NCI-H1048 (cell line): Measurements from ENCODE around the gene ABHD16B.
"Not testable (repeated sequence)": the region's sequence is repeated elsewhere in the genome, so short reads cannot be mapped to it uniquely, and the experiment has no call there.

Experiments used
- DNase-seq: peaks from one replicate; lab custom pipeline; 2025; lab: John Stamatoyannopoulos, UW

The ABHD16B gene

GRCh38 chr20:63835021-63835858 lies 26.1 kb upstream of the ABHD16B start:
- no peak for DNase-seq

GRCh38 chr20:63836458-63837344 lies 24.6 kb upstream of the ABHD16B start:
- DNase-seq: no peak

- no peak for DNase-seq
Observed at GRCh38 chr20:63837479-63837878, 23.8 kb upstream of the ABHD16B start.

DNA sequence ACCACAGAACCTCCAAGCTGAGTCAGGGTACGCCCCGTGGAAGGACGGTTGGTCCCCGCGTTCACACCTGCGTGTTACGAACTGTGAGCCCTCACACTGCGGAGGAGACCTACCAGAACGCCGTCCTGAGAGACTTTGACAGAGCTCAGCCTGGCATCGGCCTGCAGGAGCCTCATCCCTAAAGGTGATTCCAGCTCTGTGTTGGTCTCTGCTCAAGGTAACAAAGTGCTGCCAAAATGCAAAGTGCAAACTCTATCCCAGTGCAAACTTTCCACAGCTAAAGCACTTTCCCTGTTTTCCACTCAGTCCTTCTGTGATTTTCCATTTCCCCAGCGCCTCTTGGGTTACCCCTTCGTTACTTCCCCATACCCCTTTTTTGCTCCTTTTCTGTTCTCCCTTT lies 21.7 kb upstream of the ABHD16B start:
- DNase-seq: no peak

- DNase-seq: no peak
Observed at GRCh38 chr20:63840405-63840828, 20.9 kb upstream of the ABHD16B start.

- DNase-seq: no peak
Observed at GRCh38 chr20:63842258-63842657, 19.0 kb upstream of the ABHD16B start.

DNA sequence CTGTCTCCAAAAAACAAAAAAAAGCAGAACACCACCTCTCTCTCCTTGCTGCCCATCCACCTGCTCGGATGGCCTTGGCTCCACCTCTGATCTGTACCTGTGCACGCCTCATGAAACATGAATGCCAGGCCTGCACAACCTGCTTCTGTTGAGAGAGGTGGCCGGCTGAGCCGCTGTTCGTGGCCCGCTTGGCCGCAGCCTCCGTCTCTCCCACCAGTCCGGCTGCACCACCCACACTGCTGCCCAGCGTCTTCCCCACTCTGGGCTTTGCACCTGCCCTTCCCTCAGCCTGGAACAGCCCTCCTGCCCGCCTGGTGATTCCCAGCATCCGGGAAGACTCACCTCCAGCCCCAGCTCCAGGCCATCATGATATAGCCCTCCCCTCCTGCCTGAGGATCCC lies 18.1 kb upstream of the ABHD16B start:
- DNase-seq: no peak

DNA sequence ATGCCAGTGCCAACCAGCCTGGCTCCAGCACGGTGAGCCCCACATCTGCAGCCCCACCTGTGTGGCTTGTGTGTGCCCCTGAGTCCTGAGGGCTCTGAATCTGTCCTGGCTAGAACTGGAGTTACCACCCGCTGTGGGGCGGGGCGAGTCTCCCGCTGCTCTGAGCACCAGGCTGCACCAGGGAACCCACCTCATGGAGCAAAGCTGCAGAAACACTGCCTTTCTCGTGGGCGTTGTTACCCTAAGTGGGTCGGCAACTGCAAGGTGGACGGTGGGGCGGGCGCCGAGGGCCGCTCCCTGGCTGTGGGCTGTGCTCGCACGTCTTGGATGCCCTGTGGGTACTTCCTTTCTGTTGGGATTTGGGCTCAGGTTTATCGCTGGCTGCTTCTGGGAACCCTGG lies 17.5 kb upstream of the ABHD16B start:
- no peak for DNase-seq

DNA sequence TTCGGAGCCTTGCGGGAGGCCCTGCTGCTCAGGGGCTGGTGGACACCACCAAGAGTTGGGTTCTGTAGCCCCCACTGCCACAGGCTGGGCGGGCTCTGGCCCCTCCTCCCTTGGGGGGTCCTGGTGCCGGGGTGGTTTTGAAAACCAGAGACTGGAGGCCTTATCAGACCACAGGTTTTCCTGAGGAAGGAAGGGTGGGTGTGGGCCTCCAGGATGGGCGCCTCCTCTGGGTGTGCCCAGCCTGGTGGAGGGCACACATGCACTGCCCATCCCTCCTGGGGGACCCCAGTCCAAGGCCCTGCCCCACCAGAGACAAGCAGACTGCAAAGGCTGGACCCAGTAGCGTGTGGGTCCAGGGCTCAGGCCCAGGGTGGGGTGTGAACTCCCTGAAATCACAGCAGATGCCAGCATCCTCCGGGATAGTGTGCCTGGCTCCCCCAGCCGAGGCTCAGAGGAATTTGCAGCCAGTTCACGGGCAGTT lies 16.7 kb upstream of the ABHD16B start:
- no peak for DNase-seq

GRCh38 chr20:63846128-63846771 lies 15.0 kb upstream of the ABHD16B start:
- DNase-seq: no peak

GRCh38 chr20:63846888-63847236 lies 14.4 kb upstream of the ABHD16B start:
- DNase-seq: no peak

DNA sequence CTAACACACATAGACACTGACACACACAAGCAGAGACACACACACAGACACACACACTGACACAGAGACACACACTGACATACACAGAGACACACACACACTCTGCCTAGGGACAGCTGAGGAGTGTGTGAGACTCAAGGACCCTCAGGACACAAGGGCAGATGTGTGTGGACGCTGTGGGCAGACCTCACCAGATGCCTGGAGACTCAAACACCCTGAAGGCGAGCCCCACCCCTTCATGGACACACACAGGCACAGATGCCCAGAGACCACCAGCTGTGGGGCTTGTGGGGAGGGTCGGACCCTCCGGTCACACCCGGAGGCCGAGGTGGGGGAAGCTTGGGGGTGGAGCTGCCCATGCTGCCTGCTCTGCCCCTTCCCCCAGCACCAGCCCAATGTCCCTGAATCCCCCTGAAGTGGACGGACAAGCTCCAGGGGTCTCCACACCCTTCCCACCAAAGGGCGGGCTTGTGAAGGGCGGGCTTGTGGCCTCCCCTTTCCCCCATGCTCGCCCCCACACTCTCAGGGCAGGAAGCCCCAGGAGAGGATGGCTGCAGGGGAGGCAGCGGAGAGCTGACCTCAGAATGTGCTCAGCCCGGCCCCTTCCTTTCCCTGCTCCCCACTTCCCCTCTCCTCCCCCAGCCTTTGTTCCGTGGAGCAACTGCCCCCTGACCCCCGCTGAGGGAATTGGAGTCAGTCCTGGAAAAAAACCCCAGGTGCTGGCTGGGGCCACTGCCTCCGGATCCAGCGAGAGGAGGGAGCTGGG lies 13.9 kb upstream of the ABHD16B start:
- no peak for DNase-seq

GRCh38 chr20:63848003-63848911 lies 13.0 kb upstream of the ABHD16B start:
- no peak for DNase-seq

- DNase-seq: no peak
Observed at GRCh38 chr20:63850689-63851547, 10.4 kb upstream of the ABHD16B start.

GRCh38 chr20:63851548-63851943 lies 9.8 kb upstream of the ABHD16B start:
- DNase-seq: not testable (repeated sequence)

GRCh38 chr20:63853733-63854068 lies 7.6 kb upstream of the ABHD16B start:
- not testable (repeated sequence) for DNase-seq

GRCh38 chr20:63854069-63854765 lies 7.1 kb upstream of the ABHD16B start:
- DNase-seq: no peak

GRCh38 chr20:63854766-63855362 lies 6.4 kb upstream of the ABHD16B start:
- no peak for DNase-seq
